ENCODE results near the gene KLHL8.

The KLHL8 gene

DNA sequence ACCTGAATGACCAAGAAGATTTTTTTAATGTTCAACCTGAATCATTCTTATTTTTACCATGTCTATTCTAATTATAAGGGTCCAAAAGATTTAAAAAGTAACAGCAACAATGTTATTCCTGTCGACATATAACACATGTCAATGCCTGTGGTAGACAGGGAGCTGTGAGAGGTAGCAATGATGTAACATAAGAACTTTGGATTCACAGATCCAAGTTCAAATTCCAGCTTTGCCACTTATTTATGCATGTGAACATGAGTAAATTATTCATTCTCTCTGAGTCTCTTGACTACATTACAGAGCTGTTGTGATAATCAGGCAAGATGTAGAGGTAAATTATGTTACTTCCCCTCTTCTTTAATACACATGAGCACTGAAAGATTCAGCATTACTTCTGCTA is 54.5 kb downstream of the KLHL8 start:
- no peaks in the 10 kb centered on the region for H3K9me3 Mint-ChIP-seq
- DNase-seq: no peak
- H3K27ac Mint-ChIP-seq: no peak overlapping the region
- H3K36me3 Mint-ChIP-seq (ENCODE audit: low read depth): peaks cover 36% of the 10 kb centered on the region
- no peak overlapping the region for H3K4me3 Mint-ChIP-seq
- no peaks in the 10 kb centered on the region for H3K27me3 Mint-ChIP-seq (ENCODE audit: low read depth, poor library complexity)
- no peaks in the 10 kb centered on the region for H3K4me1 Mint-ChIP-seq
- no peak for TF ChIP-seq CTCF (IDR thresholded peaks at IDR 0.05)

DNA sequence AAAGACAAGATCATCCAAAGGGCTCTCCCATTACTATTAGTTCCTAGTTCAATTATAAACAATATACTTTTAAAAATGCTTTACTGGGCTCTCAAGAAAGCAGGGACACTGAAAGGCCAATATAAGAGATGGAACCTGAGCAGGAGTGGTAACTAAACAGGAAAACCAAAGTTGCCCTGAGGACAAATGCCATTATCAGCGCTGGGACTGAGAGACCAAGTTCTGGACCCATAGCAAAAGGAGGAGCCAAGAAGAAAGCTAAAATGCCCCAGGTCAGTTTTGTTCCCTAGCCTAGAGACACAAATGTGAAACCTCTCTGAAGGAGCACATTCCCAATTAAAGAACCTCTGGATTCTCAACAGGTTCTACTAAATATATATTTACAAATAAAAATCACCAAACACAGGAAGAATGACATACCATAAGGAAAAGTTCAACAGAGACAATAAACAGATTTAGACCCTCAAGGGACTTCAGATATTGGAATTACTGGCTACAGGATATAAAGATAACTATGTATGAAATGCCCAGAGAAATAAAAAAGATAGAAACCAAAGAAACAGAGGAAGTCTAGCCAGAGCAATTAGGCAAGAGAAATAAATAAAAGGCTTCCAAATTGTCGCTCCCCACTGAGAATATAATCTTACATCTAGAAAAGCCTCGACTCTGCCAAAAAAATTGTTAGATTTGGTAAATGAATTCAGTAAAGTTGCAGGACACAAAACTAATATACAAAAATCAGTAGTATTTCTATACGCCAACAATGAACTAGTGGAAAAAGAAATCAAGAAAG is 67.1 kb downstream of the KLHL8 start:
- TF ChIP-seq CTCF (IDR thresholded peaks at IDR 0.05): no peak
- no peak overlapping the region for H3K4me3 Mint-ChIP-seq
- no peak for DNase-seq
- H3K27me3 Mint-ChIP-seq (ENCODE audit: low read depth, poor library complexity): peaks cover 3% of the 10 kb centered on the region
- H3K9me3 Mint-ChIP-seq: no peaks in the 10 kb centered on the region
- H3K4me1 Mint-ChIP-seq: peaks cover 12% of the 10 kb centered on the region
- H3K36me3 Mint-ChIP-seq (ENCODE audit: low read depth): no peaks in the 10 kb centered on the region
- H3K27ac Mint-ChIP-seq: no peak overlapping the region

DNA sequence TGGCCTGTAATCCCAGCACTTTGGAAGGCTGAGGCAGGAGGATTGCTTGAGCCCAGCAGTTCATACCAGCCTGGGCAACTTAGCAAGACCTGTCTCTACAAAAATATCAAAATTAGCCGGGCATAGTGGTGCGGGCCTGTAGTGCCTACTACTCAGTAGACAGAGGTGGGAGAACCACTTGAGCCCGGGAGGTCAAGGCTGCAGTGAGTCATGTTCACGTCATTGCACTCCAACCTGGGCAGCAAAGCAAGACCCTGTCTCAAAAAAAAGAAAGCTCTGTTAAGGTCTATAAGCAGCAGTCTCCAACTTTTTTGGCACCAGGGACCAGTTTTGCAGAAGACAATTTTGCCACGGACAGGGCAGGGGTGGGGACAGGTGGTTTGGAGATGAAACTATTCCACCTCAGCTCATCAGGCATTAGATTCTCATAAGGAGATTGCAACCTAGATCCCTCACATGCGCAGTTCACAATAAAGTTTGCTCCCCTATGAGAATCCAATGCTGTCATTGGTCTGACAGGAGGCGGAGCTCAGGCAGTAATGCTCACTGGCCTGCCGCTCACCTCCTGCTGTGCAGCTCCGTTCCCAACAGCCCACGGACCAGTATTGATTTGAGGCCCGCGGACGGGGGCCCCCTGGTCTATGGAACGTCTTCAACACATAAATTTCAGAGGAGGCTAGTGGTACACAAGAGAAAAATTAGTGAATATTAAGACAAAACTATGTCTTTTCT is 67.9 kb downstream of the KLHL8 start:
- no peaks in the 10 kb centered on the region for H3K36me3 Mint-ChIP-seq (ENCODE audit: low read depth)
- no peak overlapping the region for H3K4me3 Mint-ChIP-seq
- peaks cover 3% of the 10 kb centered on the region for H3K27me3 Mint-ChIP-seq (ENCODE audit: low read depth, poor library complexity)
- no peak for TF ChIP-seq CTCF (IDR thresholded peaks at IDR 0.05)
- H3K27ac Mint-ChIP-seq: no peak overlapping the region
- DNase-seq: no peak
- H3K4me1 Mint-ChIP-seq: peaks cover 12% of the 10 kb centered on the region
- H3K9me3 Mint-ChIP-seq: no peaks in the 10 kb centered on the region

- no peaks in the 10 kb centered on the region for H3K9me3 Mint-ChIP-seq
- H3K27ac Mint-ChIP-seq: no peak overlapping the region
- TF ChIP-seq CTCF (IDR thresholded peaks at IDR 0.05): no peak
- DNase-seq: no peak
- H3K36me3 Mint-ChIP-seq (ENCODE audit: low read depth): no peaks in the 10 kb centered on the region
- peaks cover 3% of the 10 kb centered on the region for H3K27me3 Mint-ChIP-seq (ENCODE audit: low read depth, poor library complexity)
- no peak overlapping the region for H3K4me3 Mint-ChIP-seq
- H3K4me1 Mint-ChIP-seq: peaks cover 12% of the 10 kb centered on the region
Observed at GRCh38 chr4:87151730-87152129, 68.7 kb downstream of the KLHL8 start.

DNA sequence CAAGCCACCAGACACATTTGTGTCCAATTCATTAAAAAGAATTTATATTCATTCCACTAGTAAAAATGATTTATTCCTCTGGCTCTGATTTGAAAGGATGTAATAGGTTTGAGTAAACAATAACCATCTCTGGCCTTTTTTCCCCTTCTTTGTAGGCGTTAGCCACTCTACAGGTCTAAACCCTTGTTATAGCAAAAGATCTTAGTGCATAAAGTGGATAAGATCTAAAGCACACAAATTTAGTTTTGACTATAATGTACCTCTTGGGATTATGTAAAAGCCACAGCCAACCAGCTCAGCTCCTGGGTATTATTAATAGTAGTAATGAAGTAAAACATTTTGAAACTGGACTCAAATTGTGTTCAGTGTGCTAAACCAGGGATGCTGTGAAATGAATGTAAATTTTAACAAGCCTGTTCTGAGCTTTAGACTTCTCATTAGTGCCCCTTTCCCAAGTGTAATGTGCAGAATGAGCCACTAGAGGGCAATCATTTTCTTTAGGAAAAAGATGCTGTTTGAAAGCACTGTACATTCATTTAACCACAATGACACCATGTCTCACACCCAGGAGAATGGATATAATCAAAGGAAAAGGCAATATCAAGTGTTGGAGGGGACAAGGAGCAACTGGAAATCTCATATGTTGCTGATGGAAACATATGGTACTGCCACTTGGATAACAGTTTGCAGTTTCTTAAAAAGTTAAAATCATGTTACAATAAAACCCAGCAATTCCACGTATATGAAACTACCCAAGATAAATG is 69.7 kb downstream of the KLHL8 start:
- no peak overlapping the region for H3K27ac Mint-ChIP-seq
- DNase-seq: peak; percentile 50
- H3K27me3 Mint-ChIP-seq (ENCODE audit: low read depth, poor library complexity): peaks cover 3% of the 10 kb centered on the region
- no peaks in the 10 kb centered on the region for H3K9me3 Mint-ChIP-seq
- H3K4me3 Mint-ChIP-seq: no peak overlapping the region
- peaks cover 6% of the 10 kb centered on the region for H3K36me3 Mint-ChIP-seq (ENCODE audit: low read depth)
- peak; percentile 92 for TF ChIP-seq CTCF (IDR thresholded peaks at IDR 0.05)
- H3K4me1 Mint-ChIP-seq: peaks cover 12% of the 10 kb centered on the region

Measured in nephron progenitor cell (in vitro differentiated cells).